CD4-positive, alpha-beta T cell treated with Interferon gamma for 1 hour (primary cell): ENCODE data around the gene CTRB2.
"Not testable (repeated sequence)": the region's sequence is repeated elsewhere in the genome, so short reads cannot be mapped to it uniquely, and the experiment has no call there.

ENCODE experiments used
- DNase-seq: peaks from one replicate; pipeline ENCODE4 v3.0.0-alpha.2; 2020

CTRB2 gene

GRCh38 chr16:75241955-75242354, 35.0 kb upstream of the CTRB2 start:
- DNase-seq, result no peak

- DNase-seq, result no peak
Observed at GRCh38 chr16:75241412-75241811, 34.5 kb upstream of the CTRB2 start.

DNA sequence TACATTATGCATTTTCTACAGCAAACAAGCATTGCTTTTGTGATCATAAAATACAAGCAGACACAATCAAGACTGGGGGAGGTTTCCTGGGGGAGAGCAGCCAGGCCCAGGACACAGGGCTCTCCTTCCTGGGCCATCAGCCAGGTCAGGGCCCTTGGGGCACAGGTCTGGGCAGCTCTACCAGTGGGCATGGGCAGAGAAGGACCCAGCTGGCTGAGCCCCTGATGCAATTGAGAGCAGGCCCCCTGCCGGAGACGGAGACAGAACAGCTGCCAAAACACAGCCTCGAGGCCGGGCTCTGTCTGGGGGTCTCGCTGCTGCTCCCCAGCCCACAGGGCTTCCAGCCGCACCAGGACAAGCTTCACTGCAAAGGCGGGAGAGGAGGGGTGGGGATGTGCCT, 33.7 kb upstream of the CTRB2 start:
- DNase-seq, result not testable (repeated sequence)

- no peak for DNase-seq
Observed at GRCh38 chr16:75239542-75240122, 32.7 kb upstream of the CTRB2 start.

- DNase-seq, result no peak
Observed at GRCh38 chr16:75238853-75239541, 32.0 kb upstream of the CTRB2 start.

- DNase-seq, result no peak
Observed at GRCh38 chr16:75238132-75238852, 31.3 kb upstream of the CTRB2 start.

DNA sequence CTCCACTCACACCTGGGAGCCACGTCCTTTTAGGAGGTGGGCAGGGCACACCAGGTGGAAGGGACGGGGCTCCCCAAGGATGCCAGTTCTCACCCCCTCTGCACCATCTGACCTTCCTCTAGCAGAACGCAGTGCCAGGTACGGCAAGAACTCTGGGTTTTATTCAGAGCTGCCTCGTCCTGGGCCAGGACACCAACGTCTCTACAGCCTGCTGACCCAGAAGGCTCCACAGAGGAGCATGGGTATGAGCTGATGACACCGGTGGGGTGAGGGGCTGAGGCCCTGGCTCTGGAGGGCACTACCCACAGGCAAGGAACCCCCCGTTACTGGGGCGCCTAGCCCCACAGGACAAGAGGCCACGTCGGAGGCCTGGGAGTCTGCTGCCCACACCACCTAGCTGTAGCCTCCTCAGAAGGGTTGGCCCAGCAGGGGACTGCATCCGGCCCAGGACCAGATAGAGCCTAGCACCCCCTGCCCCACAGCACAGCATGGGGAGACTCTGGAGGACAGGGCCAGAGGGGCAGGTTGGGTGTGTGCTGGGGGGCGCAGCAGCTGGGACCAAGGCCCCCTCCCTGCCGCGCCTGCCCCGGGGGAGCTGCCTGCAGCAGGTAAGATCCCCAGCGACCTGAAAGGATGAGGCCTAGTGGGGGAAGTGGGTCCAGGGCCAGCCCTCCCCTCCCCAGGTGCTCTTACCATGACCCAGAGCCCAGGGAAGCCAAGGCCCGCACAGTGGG, 30.6 kb upstream of the CTRB2 start:
- no peak for DNase-seq

DNA sequence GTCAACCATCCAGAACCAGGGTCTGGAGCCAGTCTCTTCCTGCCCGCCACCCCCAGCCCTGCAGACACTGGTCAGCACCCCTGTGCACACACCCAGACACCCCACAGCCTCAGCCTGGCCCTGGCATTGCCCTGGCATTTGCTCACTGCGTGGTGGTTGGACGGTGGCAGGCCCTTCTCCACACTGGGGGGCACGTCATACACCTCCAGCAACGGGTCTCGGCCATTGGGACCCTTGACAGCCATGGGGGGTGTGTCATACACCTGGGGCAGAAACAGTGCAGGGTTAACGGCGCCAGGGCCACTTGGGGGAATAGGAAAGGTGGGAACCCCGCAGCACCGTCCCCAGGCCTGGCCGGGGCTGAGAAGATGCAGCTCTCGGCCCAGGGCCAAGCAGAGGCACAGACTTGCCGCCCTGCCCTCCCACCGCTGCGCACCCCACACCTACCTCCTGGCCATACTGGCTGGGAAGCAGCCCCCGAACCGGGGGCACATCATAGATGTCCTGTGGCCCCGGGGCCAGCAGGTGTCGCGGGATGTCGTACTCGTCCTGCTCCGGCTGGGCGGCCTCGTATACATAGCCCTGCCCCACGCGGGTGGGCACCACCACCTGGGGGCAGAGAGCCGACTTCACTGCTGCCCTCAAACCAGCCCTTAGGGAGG, 29.9 kb upstream of the CTRB2 start:
- no peak for DNase-seq

GRCh38 chr16:75236232-75236631, 29.3 kb upstream of the CTRB2 start:
- no peak for DNase-seq

- DNase-seq, result no peak
Observed at GRCh38 chr16:75235721-75236193, 28.8 kb upstream of the CTRB2 start.

- no peak for DNase-seq
Observed at GRCh38 chr16:75234856-75235696, 28.1 kb upstream of the CTRB2 start.

- DNase-seq, result no peak
Observed at GRCh38 chr16:75233611-75233938, 26.6 kb upstream of the CTRB2 start.

DNA sequence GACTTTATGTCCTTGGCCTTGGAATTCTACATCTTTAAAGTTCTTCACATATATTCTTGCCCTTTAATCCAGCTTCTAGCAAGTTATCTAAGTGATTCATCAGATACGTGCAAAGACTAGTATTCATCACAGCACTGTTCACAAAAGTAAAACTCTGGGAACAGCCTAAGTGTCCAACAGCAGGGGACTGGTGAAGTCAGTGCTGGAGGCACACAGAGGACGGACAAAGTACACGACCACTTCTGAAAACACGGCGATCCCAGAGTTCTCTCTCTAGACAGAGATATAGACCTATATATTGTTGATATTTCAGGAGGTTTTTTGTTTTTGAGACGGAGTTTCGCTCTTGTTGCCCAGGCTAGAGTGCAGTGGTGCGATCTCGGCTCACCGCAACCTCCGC, 24.6 kb upstream of the CTRB2 start:
- no peak for DNase-seq

DNA sequence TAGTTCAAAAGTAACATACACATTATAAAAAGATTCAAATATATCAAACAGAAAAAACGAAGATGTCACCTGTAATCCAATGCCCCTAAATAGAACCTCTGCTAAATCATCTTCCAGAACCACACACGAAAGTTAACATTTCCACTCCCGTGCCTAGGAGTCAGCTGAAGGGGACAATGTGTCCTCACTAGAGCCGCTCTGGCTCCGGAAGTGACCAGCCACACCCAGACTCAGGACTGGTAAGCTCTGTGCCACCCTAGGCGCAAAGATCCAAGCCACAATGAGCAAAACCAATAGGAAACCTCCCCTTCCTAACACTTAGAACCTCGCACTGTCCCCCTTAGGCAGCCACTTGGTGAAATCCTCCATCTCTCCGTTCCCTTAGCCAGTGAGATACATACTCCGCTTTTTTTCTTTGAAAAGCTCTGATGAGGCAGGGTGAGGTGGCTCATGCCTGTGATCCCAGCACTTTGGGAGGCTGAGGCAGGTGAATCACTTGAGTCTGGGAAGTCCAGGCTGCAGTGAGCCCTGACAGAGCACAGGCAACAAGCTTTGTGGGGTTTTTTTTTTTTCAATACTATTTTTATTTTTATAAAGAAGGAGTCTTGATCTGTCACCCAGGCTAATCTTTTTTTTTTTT, 23.6 kb upstream of the CTRB2 start:
- DNase-seq, result no peak

- DNase-seq, result no peak
Observed at GRCh38 chr16:75229172-75230031, 22.4 kb upstream of the CTRB2 start.

DNA sequence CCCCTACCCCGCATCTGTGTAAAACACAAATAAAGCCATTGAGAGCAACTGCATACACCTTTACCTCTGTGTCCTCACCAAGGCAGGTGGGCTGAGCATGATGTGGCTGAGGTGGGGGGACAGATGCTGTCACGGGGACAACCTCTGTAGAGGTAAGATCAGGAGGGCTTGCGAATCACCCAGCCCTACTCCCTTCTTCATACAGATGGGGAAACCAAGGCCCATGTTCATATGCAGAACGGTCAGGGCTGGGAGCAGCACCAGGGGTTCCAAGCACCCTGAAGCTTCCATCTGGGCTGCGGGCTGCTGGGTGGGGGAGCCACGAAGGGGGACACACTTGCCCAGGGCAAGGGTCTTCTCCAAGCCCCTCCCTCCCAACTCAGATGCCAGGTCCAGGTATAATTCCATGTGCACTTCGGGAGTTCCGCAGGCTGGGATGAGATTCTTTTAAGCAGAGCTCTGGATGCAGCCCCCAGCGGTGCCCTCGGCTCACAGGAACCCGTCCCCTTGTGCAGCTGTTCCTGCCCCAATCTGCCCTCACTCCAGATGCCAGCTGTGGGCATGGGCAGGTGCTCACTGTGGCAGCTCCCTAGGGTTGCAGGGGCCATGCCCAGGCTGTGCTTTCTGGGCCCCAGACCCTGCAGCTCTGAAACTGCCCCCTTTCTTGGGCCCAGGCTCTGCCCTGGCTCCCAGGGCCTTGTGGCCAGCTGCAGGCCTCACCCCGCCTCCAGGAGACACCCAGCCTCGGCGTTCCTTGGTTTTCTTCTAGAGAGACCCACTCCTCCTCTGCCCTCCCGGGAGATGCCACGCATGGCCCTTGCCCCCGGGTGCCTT, 21.4 kb upstream of the CTRB2 start:
- DNase-seq, result no peak

DNA sequence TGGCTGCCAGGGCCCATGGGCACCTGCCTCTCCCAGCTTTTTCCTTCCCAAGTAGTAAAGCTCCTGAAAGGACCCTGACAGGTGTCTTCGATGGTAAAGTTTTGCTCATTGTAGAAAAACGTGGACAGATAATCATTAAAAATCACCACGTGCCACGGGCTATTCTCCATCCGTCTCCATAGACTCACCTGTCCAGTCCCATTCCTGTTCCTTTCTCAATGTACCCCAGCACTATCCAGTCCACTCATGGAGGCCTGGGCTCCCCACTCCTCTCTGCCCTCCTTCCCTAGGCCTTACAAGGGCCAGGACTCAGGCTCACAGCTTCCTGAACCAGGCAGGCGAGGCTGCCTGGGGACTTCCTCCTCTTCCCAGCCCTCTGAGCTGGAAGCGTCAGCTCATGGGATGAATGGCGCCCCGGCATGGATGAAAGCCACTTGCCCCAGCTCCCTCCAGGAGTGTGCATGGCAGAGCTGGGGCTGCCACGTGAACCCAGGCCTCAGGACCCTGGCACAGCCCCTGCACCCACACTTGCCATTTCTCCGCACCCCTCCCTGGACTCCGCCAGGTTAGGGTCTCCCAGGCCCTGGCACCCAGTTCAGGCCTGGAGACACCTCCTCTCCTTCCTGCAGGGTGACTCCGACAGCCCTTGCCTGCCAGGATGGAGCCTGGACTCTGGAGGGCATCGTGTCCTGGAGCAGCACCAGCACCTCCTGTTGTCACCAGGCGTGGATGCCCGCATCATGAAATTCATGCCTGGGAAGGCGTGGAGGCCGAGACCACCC, 20.6 kb upstream of the CTRB2 start:
- no peak for DNase-seq

DNA sequence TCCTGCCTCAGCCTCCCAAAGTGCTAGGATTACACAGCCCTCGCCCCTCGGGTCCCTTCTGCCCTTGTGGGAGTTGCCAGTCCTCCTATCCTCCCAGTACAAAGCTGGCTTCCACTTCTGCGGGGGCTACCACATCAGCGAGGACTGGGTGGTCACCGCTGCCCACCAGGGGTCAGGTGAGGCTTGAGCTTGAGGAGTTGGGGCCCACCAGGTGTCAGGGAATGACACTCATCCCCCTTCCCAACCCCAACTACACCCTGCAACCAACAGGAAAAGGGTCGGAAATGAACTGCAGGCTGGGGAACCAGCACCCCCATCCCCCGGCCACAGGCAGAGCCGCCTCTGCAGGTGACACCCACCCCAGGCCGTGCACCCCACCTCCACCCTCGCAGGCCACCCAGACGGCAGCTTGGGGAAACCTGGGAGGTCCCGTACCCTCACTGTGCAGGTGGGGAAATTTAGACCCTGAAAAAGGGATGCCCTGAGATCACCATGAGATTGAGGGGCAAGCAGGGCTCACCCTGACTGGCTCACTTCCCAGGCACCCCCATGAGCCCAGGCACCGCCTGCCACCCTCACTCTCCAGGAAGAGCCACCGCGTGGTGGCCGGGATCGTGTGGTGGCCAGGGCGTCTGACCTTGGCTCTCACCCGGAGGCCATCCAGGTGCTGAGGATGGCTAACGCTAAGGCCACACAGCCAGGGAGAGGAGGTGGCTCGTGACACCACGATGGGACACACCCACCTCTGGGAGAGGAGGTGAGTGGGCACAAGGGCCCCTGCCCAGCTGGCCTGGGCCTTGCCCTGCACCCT, 19.8 kb upstream of the CTRB2 start:
- DNase-seq, result no peak
